NCI-H2029 treated with DMSO at 0.1 percent for 48 hours (cell line): ENCODE results near the gene UBA7.
A peak's percentile ranks its signal among the peaks of the same experiment; 100 is the strongest.
"Not testable (repeated sequence)": the region's sequence is repeated elsewhere in the genome, so short reads cannot be mapped to it uniquely, and the experiment has no call there.

Source experiments
- DNase-seq: peaks from one replicate; lab custom pipeline; 2025; lab: John Stamatoyannopoulos, UW

UBA7 gene

GRCh38 chr3:49813497-49814174, at the start of gene UBA7:
Gene UBA7, minus strand, starts transcription at chr3:49813953. Its CDS starts 166 bp downstream, at chr3:49813787.
- peak; percentile 60 for DNase-seq

- no peak for DNase-seq
These were observed 46.0 kb upstream of the UBA7 start for GRCh38 chr3:49859576-49860305.

GRCh38 chr3:49856181-49857005, 42.6 kb upstream of the UBA7 start, which contains the start of gene TRAIP:
Gene TRAIP, minus strand, starts transcription at chr3:49856564. Its CDS starts 111 bp downstream, at chr3:49856453.
- peak; percentile 60 for DNase-seq

GRCh38 chr3:49855662-49856061, 41.9 kb upstream of the UBA7 start:
- DNase-seq = no peak

GRCh38 chr3:49845694-49846093, 31.9 kb upstream of the UBA7 start:
- no peak for DNase-seq

- no peak for DNase-seq
These were observed 30.9 kb upstream of the UBA7 start for GRCh38 chr3:49844464-49845183.

- no peak for DNase-seq
These were observed 29.2 kb upstream of the UBA7 start for GRCh38 chr3:49842843-49843517.

GRCh38 chr3:49841806-49842205, 28.1 kb upstream of the UBA7 start:
- DNase-seq = no peak

- DNase-seq = no peak
These were observed 27.5 kb upstream of the UBA7 start for GRCh38 chr3:49841126-49841696.

- DNase-seq = no peak
These were observed 26.6 kb upstream of the UBA7 start for GRCh38 chr3:49840388-49840787.

- DNase-seq = peak; percentile 66
These were observed 25.5 kb upstream of the UBA7 start for GRCh38 chr3:49839193-49839809.

- DNase-seq = no peak
These were observed 17.6 kb upstream of the UBA7 start for GRCh38 chr3:49831341-49831740.

- no peak for DNase-seq
These were observed 12.3 kb upstream of the UBA7 start for GRCh38 chr3:49826016-49826415.

- not testable (repeated sequence) for DNase-seq
These were observed 9.4 kb upstream of the UBA7 start for GRCh38 chr3:49823131-49823530.

GRCh38 chr3:49812916-49813496, 747 bp downstream of the UBA7 start:
- no peak for DNase-seq

GRCh38 chr3:49807431-49808114, 6.2 kb downstream of the UBA7 start:
- DNase-seq = no peak

- no peak for DNase-seq
These were observed 6.9 kb downstream of the UBA7 start for GRCh38 chr3:49806850-49807249.

GRCh38 chr3:49805897-49806701, 7.7 kb downstream of the UBA7 start:
- no peak for DNase-seq

GRCh38 chr3:49805367-49805782, 8.4 kb downstream of the UBA7 start:
- peak; percentile 71 for DNase-seq
